HG03460 (cell line): ENCODE data around the gene TFEB.
A peak's percentile ranks its signal among the peaks of the same experiment; 100 is the strongest.

Experiments
- ATAC-seq: cut with Tn5 transposase; IDR thresholded peaks from one replicate; pipeline ENCODE4 v1.9.1; 2021; ENCODE audit not compliant: unreplicated experiment

The TFEB gene

DNA sequence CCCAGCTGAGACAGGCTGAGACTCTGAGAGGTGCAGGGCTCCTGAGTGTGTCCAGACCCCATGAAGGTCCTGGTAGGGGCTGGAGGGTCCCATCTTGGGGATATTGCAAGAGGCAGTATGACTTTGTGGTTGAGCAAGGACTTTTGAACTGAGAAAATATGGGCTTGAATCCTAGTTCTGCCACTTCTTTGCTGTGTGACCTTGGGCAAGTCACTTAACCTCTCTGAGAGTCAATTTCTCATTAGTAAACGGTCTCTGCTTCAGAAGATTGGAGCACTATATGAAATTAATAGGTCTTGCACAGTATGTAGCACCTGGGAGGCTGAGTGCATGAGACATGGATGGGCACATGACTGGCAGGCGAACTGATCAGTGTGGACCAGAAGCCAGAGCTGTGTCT lies 42.7 kb downstream of the TFEB start:
- ATAC-seq: no peak

DNA sequence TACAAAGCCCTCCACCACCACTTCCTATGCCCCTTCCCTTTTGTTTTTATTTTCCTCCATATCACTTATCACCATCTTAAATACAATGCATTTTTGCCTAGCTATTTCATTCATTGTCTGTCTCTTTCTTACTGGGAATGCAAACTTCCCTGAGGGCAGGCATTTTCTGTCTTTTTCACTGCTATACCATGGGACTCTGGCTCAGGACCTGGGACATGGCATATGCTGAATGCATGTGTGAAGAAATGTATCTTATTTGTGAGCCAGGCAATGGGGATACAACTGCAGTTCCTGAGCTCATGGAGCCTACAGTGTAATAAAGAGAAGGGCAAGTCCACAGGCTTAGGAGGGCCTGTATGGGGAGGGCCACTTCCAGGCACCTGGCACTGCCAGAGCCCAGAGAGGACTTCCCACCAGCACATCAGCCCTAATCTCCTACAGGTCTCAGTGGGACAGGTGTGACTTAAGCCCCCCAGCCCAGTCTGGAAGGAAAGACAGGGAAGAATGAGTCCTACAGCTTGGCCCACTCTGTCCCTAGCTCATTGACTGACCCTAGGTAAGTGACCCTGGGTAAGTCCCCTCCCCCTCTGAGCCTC lies 43.2 kb downstream of the TFEB start:
- no peak for ATAC-seq

DNA sequence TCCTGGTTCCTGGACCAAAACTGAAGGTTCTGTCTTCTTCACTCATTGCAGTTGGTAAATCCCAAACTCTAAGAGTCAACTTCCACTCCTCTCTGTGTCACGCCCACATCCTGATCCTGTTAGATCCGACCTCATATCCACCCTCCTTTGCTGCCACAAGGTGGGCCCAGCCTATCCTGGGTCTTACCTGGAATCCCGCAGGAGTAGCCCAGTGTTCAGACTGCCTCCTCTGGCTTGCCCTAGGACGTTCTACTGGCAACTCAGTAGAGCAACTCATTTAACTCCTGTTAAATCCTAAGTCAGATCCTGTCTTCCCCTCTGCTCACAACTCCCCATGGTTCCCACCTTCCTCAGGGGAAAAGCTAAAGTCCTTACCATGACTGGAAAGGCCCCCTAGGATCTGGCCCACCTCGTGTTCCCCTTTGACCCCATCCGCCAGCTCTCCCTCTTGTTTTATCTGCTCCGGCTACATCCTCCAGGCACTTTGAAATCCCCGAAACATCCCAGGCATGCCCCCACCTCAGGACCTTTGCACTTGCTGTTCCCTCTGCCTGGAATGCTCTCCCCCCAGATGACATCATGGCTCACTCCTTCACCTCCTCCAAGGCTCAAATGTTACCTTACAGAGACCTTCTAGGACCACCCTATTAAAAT lies 43.9 kb downstream of the TFEB start:
- ATAC-seq: no peak

DNA sequence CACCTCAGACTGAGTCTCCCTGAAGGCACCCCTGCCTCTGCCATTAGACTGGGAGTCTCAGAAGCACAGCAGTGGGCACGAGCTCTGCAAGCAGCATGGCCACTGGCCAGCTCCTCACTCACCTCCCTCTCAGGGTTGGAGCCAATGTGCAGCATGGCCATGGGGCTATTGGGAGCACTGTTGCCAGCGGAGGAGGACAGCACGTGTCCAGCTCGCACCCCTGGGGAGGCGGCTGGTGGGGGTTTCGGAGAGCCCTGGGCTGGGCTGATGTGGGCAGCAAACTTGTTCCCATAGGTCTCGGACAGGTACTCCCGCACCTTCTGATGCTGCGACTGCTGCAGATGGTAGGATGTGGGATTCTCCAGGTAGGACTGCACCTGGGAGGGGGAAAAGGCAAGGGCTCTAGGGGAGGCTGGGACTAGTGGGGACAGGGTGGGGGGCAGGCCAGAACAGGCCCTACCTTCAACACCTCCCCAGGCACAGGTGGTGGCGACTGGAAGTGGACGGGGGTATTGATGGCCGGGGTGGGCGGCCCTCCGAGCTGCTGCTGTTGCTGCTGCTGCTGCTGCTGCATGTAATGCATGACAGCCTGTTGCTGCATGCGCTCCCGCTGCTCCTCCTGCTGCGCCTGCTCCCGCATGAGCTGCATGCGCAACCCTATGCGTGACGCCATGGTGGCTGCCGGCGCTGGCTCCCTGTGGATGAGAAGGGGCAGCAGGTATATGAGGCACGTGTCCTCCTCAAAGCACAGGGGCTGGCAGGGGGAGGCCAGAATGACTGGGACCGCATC lies 44.7 kb downstream of the TFEB start:
- ATAC-seq: no peak

DNA sequence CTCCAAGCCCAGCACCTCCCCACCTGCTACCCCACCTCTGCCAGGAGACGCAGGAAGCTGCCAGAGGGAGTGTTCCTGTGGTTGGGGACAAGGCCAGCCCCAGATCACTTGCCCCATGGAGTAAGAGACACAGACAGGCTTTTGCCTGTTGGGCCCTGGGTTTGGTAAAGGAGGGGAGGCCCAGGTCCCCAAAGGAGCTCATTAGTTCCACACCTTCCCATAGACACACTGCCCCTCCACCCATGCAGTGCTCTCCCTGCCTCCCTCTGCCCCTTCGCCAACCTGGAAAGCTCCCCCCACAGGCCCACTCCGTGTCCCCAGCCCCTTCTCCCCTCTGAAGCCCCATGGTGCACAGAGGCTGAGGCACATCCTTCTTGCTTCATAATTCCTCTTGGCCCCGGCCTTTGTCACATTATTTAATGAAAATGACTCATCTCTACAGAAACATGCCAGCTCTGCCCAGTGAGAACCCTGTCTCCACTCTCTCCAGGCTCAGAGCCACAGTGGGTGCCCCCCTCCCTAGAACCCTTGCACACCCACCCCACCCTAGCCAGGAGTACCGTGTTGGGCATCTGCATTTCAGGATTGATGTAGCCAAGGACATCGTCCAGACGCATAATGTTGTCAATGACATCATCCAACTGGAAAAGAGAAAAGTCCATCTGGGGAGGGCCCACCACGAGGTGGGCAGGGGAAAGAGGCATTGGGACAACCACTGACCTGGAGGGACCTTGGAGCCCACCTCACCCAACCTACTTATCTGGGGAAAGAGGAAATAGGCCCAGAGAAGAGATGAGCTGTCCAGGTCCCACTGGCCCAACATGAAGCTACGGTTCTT lies 46.0 kb downstream of the TFEB start:
- no peak for ATAC-seq

DNA sequence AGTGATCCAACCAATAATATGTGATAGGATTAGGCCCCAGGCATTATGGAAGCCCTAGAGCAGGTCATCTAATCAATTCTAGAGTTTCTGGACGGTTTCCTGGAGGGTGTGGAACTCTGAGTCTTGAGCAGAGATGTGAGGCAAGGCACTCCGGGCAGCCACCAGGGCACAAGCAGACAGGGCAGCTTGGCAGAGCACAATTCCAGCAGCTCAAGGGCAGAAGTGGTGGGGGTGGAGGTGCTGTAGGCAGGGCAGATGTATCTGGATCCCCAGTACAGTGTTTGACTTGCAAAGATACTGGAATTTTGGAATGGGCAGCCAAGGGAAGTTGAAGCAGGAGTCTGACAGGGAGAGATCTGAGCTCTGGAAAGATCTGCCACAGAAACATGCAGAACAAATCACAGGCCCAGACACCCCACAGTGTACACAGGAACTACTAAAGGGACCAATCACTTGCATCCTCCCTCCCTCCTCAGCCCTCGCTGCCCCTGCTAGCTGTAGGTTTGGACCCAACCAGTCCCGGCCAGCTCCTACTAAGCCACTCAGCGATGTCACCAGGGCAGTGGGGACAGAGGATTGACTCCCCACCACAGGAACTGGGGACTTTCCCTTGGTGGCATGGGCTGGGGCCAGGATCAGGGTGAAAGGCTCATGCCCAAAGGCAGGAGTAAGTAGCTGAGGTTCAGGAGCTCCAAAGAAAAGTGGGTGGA lies 47.0 kb downstream of the TFEB start:
- no peak for ATAC-seq

DNA sequence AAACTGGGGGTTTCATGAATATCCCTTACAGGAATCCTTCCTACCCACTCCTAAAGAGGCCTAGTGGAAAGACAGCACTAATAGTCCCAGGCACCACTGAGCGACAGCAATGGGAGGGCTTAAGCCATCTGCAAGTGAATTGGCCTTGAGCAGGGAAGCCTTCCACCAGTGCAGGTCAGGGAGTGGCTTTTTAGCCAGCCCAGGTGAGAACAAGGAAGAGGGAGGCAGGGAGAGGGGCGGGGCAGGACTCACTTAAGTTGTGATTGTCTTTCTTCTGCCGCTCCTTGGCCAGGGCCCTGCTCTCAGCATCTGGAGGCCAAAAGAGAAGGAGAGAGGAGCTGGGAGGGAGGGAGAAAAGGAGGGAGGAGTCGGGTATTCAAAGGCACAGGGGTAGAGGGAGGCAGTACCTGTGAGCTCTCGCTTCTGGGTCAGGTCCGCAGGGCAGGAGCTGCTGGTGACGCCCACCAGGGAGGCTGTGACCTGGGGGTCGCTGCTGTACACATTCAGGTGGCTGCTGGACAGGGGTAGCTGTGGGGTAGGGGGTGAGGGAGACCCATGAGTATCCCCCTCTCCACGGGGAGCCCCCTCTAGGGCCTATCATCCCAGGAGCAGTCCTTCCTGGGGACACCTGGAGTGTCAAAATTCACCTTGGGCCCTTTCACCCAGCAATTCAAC lies 47.8 kb downstream of the TFEB start:
- ATAC-seq: no peak

DNA sequence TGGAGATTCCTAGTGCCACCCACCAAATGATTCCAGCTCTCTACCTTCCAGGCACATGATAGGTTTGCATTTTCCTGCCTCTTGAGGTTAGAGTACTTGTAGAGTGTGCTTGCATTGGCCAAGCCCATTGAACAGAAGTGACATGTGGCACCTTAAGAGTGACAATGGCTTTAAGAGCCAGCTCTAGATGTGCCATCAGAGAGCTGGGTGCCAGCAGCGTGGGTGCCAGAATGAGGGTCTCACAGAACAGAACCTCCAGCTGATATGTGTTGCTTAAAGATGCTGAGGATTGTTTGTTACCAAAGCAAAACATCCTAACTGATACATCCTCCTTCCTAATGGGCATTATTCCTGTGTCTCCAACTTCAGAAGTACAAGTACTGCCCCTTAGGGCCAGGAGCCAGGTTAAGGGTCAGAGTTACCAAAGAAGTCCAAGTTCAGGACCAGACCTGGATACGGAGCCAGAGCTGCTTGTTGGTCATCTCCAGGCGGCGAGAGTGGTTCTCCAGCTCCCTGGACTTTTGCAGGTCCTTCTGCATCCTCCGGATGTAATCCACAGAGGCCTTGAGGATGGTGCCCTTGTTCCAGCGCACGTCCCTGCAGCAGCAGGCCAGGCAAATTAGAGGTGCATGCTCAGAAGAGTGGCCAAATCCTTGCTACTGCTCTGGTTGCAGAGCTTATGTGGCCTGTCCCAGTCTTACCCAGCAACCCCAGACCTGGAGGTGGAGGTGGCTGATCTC lies 49.6 kb downstream of the TFEB start:
- no peak for ATAC-seq

DNA sequence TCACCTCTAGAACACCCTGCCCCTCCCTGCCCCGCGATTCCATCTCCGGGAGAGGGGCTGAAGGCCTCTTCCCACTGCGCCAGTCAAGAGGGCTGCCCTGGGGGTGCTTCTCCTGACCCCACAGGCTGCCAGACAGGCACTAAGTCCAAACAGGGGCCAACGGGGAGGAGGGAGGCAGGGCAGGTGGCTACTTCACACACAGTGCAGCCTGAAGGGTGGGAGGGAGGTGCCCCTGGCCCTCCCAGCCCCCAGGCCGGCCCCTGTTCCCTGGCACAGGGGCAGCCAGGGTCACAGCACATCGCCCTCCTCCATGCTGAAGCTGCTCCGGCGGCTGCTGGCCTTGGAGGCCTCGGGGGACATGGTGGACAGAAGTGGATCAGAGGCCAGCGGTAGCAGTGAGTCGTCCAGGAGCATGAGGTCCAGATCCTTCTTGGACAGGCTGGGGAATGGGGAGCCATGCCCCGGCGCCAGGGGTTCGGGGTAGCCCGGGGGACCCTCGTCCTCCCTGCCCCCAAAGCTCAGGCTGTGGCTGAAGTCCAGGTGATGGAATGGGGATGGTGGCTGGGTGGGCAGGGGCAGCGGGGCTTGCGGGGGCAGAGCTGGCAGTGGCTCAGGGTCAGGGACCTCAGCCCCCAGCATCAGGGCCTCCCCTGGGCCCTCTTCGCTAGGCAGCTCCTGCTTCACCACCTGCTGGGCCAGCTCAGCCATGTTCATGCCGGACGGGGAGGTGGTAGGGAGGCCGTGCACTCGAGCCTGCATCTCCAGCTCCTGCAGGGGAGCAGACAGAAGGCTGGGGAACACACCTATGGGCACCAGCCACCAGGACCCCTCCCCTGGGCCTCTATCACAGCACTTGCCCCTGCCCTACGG lies 50.9 kb downstream of the TFEB start:
- ATAC-seq: no peak

DNA sequence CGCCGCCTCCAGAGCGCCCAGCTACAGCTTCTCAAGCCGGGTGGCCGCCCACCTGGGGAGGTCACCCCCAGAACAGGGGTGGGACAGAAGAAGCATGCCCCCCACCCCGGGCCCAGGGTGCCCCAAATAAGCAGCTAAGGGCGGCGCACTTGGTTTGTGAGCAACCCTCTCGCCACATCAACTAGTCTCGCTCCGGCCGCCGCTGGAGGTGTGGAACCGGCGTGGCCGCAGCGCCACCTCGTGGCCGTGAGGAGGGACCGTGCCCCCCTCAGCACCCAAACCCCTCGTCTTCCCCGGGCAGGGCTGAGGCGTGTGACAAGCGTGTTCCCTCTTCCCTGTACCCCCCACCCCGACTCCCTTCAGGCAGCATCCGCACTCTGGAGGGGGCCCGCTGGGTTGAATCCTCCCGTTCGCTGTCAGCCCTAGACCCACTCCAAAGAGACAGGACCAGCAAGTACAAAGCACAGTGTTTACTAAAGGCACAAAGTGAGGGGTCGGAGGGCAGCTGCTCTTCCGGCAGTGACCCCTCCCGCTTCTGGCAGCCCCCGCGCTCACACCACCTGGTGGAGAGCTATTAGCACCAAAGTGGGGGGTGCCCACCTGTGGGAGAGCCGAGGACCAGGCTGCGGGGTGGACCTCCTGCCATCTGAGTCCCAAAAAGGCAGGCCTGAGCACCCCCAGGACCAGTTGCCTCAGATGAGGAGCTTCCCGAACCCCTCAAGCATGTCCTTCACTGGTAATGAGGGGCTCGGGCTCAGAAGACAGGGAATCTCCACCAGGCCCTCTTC lies 51.7 kb downstream of the TFEB start:
- ATAC-seq: no peak

DNA sequence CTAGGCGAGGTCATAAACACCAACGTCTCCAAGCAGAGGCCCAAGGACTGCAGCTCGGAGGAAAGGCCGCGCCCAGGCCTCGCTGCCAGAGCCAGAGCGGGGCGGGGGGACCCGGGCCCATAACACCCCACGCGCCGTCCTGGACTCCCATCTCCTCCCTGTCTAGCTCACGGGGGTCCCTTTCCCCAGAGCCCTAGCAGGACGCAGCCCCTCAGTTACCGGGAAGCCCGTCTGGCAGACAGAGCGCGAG lies 52.2 kb downstream of the TFEB start:
- ATAC-seq: no peak

DNA sequence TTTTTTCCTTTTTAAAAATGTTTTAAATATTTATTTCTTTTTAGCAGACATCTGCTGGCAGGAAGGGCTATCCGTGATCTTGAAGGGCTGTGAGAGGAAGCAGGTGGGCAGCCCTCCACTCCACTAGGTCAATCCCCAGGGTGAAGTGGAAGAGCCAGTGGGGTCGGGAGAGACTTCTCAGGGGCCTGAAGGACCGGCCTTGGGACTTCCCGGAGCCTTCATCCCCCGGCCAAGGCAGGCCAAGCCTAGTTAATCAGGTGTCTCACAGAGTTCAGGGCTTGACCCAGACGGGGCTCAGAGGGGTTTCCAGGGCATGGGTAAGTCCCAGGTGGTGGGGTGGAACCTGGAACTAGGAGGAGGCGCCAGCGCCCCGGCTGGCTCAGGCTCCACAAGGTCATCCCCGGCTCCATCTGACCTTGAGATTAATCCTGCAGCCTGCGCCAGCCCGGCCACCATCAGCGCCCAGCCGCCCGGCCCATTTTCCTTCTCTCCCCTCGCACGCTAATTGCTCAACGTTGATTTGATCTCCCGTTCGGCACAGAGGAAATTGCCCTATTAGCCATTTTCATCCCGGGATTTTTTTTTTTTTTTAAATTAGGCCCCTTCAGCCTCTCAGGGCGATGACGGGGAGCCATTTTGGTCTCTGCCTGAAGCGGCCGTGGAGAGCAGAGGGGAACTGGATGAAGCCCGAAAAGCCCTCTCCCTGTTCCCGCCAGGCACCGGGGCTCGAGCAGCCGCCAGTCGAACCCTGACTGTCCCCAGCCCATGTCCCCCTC lies 52.7 kb downstream of the TFEB start:
- no peak for ATAC-seq

DNA sequence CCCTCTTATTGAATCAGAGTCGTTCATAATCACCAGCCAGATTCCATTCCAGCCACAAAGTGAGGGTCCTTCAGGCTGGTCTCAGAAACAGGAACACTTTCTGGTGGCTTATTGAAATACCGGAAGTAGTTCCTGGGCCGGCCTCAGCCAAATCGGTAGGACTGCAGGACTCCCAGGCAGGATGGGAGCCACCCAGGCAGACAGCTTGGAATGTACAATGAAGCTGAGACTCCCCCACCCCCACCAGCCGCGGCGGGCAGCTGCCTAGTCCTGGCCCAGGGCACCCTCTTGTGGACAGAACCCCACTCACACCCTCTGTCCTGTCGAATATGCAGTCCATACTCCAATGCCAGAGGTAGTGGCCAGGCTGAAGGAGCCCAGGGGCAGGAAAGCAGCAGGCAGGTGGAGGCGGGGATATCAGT lies 53.3 kb downstream of the TFEB start:
- peak; percentile 56 for ATAC-seq

DNA sequence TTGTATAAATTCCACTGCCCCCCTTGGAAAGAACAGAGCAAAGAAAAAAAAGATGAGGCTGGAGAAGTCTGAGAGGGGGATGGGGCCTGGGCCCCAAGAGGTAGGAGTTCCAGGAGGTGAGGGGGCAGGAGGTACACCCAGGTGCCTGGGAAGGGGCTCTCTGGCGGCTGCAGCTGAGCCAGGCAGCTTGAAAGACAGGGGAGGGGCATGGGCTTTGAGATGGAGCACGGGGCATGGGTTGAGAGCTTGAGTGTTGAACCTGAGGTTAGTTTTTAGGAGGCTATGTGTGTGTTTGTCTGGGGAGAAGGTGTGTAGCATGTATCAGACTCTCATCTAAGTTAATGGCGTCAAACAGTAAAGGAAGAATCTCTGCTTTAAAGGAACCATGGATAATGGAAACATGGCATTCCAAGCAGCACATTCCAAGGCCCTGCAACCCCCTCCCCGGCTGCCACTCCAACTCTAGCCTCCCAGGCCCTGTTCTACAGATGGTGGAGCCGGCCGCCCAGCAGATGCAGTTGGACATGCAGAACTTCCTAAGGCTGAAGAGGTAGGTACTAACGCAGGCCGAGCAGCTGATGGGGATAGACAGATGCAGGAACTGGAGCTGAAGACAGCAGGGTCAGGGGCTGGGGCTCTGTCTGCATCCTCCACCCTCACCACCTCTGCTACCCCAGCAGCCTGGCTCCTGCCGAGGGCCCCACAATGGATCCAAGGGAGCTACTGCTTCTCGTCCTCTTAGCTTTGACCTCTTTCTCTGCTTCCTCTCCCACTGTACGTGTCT lies 55.0 kb downstream of the TFEB start:
- no peak for ATAC-seq

DNA sequence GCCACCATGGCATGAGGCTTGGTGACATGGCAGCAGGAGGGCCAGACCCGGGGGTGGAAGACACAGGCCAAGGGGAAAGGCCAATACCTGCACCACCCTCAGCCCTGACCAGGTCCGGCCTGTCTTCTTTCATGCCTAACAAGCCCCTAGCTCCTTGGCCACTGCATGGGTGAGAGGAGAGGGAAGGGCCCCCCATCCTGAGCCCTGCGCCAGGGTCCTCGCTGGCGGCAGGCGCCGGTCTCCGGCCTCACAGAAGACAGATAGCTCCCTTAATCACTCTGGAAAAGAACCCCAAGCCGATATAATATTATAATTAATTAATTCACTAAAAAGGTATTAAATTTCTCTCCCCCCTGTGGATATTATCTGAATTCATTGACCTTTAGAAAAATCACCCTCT lies 55.7 kb downstream of the TFEB start:
- no peak for ATAC-seq

DNA sequence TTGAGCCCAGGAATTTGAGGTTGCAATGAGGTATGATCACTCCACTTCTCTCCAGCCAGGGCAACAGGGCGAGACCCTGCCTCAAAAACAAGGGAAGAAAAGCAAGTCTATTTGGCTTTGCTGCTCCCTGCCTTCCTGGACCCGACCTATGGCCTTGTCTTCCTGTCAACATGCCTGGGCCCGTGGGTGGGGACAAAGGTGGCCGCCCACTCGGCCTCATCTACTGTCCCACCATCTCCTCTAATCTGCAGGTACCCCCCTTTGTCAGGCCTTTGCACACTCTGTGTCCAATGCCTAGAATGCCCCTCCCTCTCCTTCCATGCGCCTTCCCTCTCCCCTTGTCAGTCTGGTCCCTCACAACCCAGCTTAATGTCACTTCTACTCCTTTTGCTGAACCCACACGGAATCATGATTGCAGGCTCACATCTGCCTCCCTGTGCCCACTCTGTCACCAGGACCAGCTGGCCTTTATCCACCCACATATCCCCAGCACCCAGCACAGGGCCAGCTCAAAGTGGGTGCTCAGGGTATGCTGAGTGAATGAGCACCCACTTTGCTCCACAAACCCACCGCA lies 56.8 kb downstream of the TFEB start:
- no peak for ATAC-seq
